Head of caudate nucleus (tissue), 42 donors: ENCODE results near the gene AOAH.
"Not testable (repeated sequence)": the region's sequence is repeated elsewhere in the genome, so short reads cannot be mapped to it uniquely, and the experiment has no call there.

ENCODE experiments used
- DNase-seq, 42 donors: peaks; one replicate each; pipeline versions ENCODE4 v3.0.0 to v3.0.0-alpha.2; 2020 to 2021; ENCODE audit warnings: mixed read lengths in 7 of 42
- intact Hi-C: fragments of 100-400 bp; cut with DNase I; formaldehyde crosslinking; loops from one replicate; pipeline ENCODE4 v1.15.0; 2022

AOAH gene

GRCh38 chr7:36473454-36474282 is 250.6 kb downstream of the AOAH start:
- intact Hi-C loops: no loop called here
- DNase-seq: peak; percentile 56 to 91 (median 78)

GRCh38 chr7:36472141-36472729 is 252.1 kb downstream of the AOAH start:
- intact Hi-C loops: no loop called here
- no peak for DNase-seq

- intact Hi-C loops: no loop called here
- no peak for DNase-seq
Measured at GRCh38 chr7:36469236-36469635, 255.1 kb downstream of the AOAH start.

GRCh38 chr7:36468370-36469101 is 255.8 kb downstream of the AOAH start:
- intact Hi-C loops: no loop called here
- no peak for DNase-seq

- DNase-seq, intact Hi-C loops: not testable (repeated sequence)
Measured at GRCh38 chr7:36466001-36466400, 258.3 kb downstream of the AOAH start.

- intact Hi-C loops: no loop called here
- no peak for DNase-seq
Measured at GRCh38 chr7:36464271-36464670, 260.0 kb downstream of the AOAH start.
